Upper lobe of left lung (tissue), 6 donors: ENCODE measurements around the gene SDK2. TPM values are rescaled to one million over a fixed set of nuclear protein-coding genes. Genes with fewer than 3 reads are reported as not detected.

Experiments
- ATAC-seq, 2 donors: fragments of 200-7000 bp; cut with Tn5 transposase; one replicate each; pipeline ENCODE4 v1.9.1; 2022; ENCODE audit warnings: mild to moderate bottlenecking in 2 of 2, moderate library complexity in 2 of 2; ENCODE audit not compliant: low FRiP score in 2 of 2
- DNase-seq, 2 donors: peaks; one replicate each; pipeline ENCODE4 v3.0.0-alpha.2; 2019 to 2020
- H3K27ac ChIP-seq, 4 donors: fragments of 200-600 bp; sonication (generic); one replicate each; pipeline ENCODE4 v1.5.1; 2016 to 2019
- H3K27me3 ChIP-seq, 4 donors: fragments of 200-600 bp; sonication (generic); one replicate each; pipeline ENCODE4 v1.5.1; 2017 to 2019
- H3K36me3 ChIP-seq, 4 donors: fragments of 200-600 bp; sonication (generic); one replicate each; pipeline ENCODE4 v1.5.1; 2016 to 2019
- H3K4me1 ChIP-seq, 4 donors: fragments of 200-600 bp; sonication (generic); one replicate each; pipeline ENCODE4 v1.5.1; 2018 to 2019
- H3K4me3 ChIP-seq, 4 donors: fragments of 200-600 bp; sonication (generic); one replicate each; pipeline ENCODE4 v1.5.1; 2017 to 2019; ENCODE audit warnings: mild to moderate bottlenecking in 2 of 4, moderate library complexity in 1 of 4
- H3K9me3 ChIP-seq, 4 donors: fragments of 200-600 bp; sonication (generic); one replicate each; pipeline ENCODE4 v1.5.1; 2018 to 2019
- CTCF ChIP-seq, 6 experiments: fragments of 450-650 bp in 4 of 6; fragments of 200-600 bp in 2 of 6; sonication (generic) in 2 of 6; IDR thresholded peaks; one replicate each; pipeline ENCODE4 v1.5.1; 2016 to 2019; ENCODE audit warnings: antibody characterized with exemption in 6 of 6
- EP300 ChIP-seq, 4 donors: sonication (generic); formaldehyde crosslinking; IDR thresholded peaks; one replicate each; pipeline ENCODE4 v1.5.1; 2017; ENCODE audit warnings: antibody characterized with exemption in 4 of 4, control low read depth in 2 of 4
- POLR2A ChIP-seq, 4 donors: fragments of 450-650 bp; IDR thresholded peaks; one replicate each; pipeline ENCODE4 v1.5.1; 2016 to 2017; ENCODE audit warnings: antibody characterized with exemption in 4 of 4, mild to moderate bottlenecking in 2 of 4
- POLR2AphosphoS5 ChIP-seq, 2 donors: sonication (generic); formaldehyde crosslinking; IDR thresholded peaks; one replicate each; pipeline ENCODE4 v1.5.1; 2017; ENCODE audit warnings: antibody characterized with exemption in 2 of 2
- WGBS, 2 donors: methylation state at CpG; one replicate each; pipeline ENCODE4 v1.1.5; 2017 to 2018; 5-methylcytosine and 5-hydroxymethylcytosine counted together
- total RNA-seq, 6 donors: library from RNA; depleted of rRNA in 4 of 6; stranded (reverse); fragments of >200 nt in 4 of 6; gene quantifications; one replicate each; pipeline versions ENCODE4 v1.1.0 to v1.2.1, GENCODE V29; 2016 to 2021
- donor health status: DM: no; HTN: no; CAD: no; lungs with moderate emphysema.
- donor health status: DM: no; HTN: yes; CAD: no; lungs with severe emphysema.

Gene SDK2
- total RNA-seq, 6 donors from 2014 or later = 1.2 to 7.3 (median 2.9) TPM

DNA sequence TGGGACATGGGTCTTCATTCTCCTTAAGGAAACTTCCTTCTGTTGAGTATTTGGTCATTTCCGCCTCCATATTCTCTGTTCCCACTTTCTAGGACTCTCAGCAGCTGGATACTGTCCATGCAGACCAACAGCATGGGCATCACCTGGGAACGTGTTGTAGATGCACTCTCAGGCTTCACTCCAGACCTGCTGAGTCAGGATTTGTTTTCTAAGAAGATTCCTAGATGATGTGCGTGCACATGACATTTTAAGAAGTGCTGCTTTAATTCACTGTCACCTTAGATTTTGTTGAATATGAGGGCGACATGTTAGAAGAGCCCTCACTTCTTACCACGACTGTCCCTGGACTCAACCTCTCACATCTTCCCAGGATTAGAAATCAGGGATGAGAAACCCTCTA lies 10.0 kb upstream of the SDK2 start:
- Histone ChIP-seq H3K27me3 (no peaks in the 10 kb centered on the region), H3K9me3 (peaks cover 0 to 13% (median 6%) of the 10 kb centered on the region in 4 donors), H3K4me1 (peaks cover 0 to 7% (median 4%) of the 10 kb centered on the region in 4 donors), H3K4me3 (no peak overlapping the region), H3K36me3 (no peaks in the 10 kb centered on the region), H3K27ac (no peak overlapping the region)
- TF ChIP-seq CTCF (IDR thresholded peaks at IDR 0.05) (no peak), POLR2A (IDR thresholded peaks at IDR 0.05) (no peak), POLR2AphosphoS5 (IDR thresholded peaks at IDR 0.05) (no peak), EP300 (IDR thresholded peaks at IDR 0.05) (no peak)
- ATAC-seq = no peak
- DNase-seq = no peak
- 73 to 75% methylated on average over 5 of the region's 5 CpGs for WGBS, 2 donors

DNA sequence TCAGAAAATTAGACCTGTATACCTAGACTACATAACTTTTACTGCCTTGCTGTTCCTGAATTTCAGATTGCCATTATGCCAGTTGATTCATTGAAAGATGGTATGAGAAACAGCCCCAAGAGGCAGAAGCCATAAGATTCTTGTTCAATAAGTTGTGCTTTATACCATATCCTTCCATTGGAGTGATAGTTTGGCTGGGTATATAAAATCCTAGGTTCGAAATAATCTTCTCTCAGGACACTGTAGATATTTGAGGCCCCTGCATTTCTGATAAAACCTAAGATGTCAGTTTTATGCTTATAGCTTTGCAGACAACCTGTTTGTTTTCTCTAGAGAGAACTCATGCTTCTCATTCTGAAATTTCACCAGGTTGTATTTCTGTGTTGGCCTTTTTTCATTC lies 9.6 kb upstream of the SDK2 start:
- WGBS, 2 donors = 97 to 100% methylated on average over 1 of the region's 1 CpG
- no peak for TF ChIP-seq POLR2AphosphoS5 (IDR thresholded peaks at IDR 0.05)
- TF ChIP-seq EP300 (IDR thresholded peaks at IDR 0.05) = no peak
- no peak for TF ChIP-seq CTCF (IDR thresholded peaks at IDR 0.05)
- no peak for TF ChIP-seq POLR2A (IDR thresholded peaks at IDR 0.05)
- Histone ChIP-seq H3K4me3 (no peak overlapping the region), H3K27me3 (no peaks in the 10 kb centered on the region), H3K36me3 (no peaks in the 10 kb centered on the region), H3K9me3 (peaks cover 0 to 13% (median 6%) of the 10 kb centered on the region in 4 donors), H3K4me1 (peaks cover 0 to 7% (median 4%) of the 10 kb centered on the region in 4 donors), H3K27ac (no peak overlapping the region)
- ATAC-seq (no peak), DNase-seq (no peak)

GRCh38 chr17:73652886-73653480 lies 8.7 kb upstream of the SDK2 start:
- Histone ChIP-seq H3K4me1 (peaks cover 0 to 7% (median 4%) of the 10 kb centered on the region in 4 donors), H3K27me3 (no peaks in the 10 kb centered on the region), H3K4me3 (no peak overlapping the region), H3K27ac (no peak overlapping the region), H3K36me3 (no peaks in the 10 kb centered on the region), H3K9me3 (peaks cover 0 to 13% (median 6%) of the 10 kb centered on the region in 4 donors)
- ATAC-seq (no peak), DNase-seq (no peak)
- WGBS, 2 donors = 77 to 85% methylated on average over 3 of the region's 3 CpGs
- no peak for TF ChIP-seq POLR2A (IDR thresholded peaks at IDR 0.05)
- TF ChIP-seq POLR2AphosphoS5 (IDR thresholded peaks at IDR 0.05) = no peak
- no peak for TF ChIP-seq EP300 (IDR thresholded peaks at IDR 0.05)
- no peak for TF ChIP-seq CTCF (IDR thresholded peaks at IDR 0.05)

DNA sequence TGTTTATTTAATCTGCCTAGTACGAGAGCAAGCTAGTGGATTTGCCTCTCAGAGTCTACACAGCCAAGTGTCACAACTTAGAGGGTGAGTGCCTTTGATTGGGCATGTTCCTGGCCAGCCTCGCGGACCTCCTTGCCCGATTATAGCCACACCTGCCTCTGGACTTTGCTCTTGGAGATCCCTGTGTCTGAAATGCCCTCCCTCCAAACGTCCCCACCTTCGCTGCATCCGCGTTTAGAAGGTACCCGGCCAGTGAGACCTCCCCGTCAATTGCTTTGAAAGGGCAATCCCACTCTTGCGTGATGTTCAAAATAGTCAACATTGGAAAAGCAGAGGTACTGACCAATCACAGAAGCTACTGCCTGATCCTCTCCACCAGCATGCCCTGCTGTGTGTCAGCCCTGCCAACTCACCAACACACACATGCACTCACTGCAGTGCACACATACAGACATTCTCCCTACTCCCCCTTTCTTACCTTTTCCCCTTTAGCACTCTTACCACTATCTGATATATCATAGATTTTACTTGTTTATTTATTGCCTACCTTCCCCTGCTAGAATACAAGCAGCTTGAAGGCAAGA lies 6.5 kb upstream of the SDK2 start:
- no peak for DNase-seq
- Histone ChIP-seq H3K4me1 (peaks cover 0 to 7% (median 1%) of the 10 kb centered on the region in 4 donors), H3K9me3 (peaks cover 0 to 13% (median 6%) of the 10 kb centered on the region in 4 donors), H3K4me3 (no peak overlapping the region), H3K27ac (no peak overlapping the region), H3K27me3 (peaks cover 0 to 7% (median 1%) of the 10 kb centered on the region in 4 donors), H3K36me3 (no peaks in the 10 kb centered on the region)
- ATAC-seq = no peak
- TF ChIP-seq EP300 (IDR thresholded peaks at IDR 0.05) = no peak
- TF ChIP-seq POLR2AphosphoS5 (IDR thresholded peaks at IDR 0.05) = no peak
- TF ChIP-seq CTCF (IDR thresholded peaks at IDR 0.05) = no peak
- no peak for TF ChIP-seq POLR2A (IDR thresholded peaks at IDR 0.05)
- WGBS, 2 donors = 78 to 89% methylated on average over 10 to 11 of the region's 11 CpGs
